ENCODE results near the gene ADAMTS6.

The ADAMTS6 gene

GRCh38 chr5:65482736-65483545, 1.2 kb upstream of the ADAMTS6 start:
- no peaks in the 10 kb centered on the region for H3K27me3 ChIP-seq (replicated peaks)
- H3K36me3 ChIP-seq (replicated peaks), result no peaks in the 10 kb centered on the region
- TF ChIP-seq, protein P1, sequence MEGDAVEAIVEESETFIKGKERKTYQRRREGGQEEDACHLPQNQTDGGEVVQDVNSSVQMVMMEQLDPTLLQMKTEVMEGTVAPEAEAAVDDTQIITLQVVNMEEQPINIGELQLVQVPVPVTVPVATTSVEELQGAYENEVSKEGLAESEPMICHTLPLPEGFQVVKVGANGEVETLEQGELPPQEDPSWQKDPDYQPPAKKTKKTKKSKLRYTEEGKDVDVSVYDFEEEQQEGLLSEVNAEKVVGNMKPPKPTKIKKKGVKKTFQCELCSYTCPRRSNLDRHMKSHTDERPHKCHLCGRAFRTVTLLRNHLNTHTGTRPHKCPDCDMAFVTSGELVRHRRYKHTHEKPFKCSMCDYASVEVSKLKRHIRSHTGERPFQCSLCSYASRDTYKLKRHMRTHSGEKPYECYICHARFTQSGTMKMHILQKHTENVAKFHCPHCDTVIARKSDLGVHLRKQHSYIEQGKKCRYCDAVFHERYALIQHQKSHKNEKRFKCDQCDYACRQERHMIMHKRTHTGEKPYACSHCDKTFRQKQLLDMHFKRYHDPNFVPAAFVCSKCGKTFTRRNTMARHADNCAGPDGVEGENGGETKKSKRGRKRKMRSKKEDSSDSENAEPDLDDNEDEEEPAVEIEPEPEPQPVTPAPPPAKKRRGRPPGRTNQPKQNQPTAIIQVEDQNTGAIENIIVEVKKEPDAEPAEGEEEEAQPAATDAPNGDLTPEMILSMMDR (IDR thresholded peaks at IDR 0.05; ENCODE audit: low read depth, low read length, missing control alignments), result no peak
- in situ Hi-C loops (cut with HindIII; ENCODE audit: low pct_ligation_motif_present, low sequenced_read_pairs), result no loop called here
- peak overlapping the region; percentile 97 for H3K27ac ChIP-seq
- H3K4me3 ChIP-seq (ENCODE audit: low read depth, low read length), result peak overlapping the region; percentile 75
- peak; percentile 60 for DNase-seq

DNA sequence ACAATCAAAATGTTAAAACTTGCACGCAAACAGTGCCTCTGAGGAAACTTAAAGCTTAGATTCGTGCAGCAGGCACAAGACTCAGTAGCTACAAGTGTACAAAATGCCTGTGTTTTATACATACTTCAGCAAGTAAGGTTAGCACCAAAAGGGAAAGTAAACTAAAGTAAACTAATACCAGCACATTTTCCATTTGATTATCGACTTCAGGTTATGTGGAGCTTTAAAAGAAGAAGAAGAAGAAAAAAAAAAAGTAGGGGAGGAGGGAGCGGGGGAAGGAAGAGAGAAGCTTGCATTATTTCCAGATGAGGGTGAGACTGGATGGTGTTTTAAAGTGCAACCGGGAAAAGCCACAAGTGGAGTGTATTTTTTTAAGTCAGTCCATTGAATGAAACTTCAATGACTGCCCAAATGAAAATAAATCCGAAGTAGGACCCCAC, 596 bp upstream of the ADAMTS6 start:
- DNase-seq, result peak; percentile 24
- Histone ChIP-seq H3K27ac (peak overlapping the region; percentile 97), H3K27me3 (replicated peaks) (no peaks in the 10 kb centered on the region), H3K4me3 (ENCODE audit: low read depth, low read length) (peak overlapping the region; percentile 75), H3K36me3 (replicated peaks) (no peaks in the 10 kb centered on the region)
- TF ChIP-seq, protein P1 (IDR thresholded peaks at IDR 0.05; ENCODE audit: low read depth, low read length, missing control alignments), result no peak
- in situ Hi-C loops (cut with HindIII; ENCODE audit: low pct_ligation_motif_present, low sequenced_read_pairs), result no loop called here

DNA sequence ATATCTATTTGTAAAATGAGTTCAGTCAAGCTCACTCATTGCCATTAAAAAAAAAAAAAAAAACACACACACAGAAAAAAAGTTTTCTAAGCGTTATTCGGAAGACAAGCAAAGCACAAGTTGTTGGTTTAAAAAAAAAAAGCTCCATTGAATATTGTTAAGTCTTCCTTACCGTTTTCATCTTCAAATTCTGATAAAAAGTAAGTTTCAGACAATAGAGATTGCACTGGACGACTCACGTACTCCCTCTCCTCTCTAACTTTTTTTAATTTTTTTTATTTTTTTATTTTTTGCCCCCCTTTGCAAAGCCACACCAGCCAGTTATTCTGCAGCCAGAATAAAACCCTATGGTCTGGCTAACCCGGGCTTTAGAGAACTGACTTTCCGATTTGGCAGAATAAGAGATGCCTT, 544 bp downstream of the ADAMTS6 start:
- TF ChIP-seq, protein P1 (IDR thresholded peaks at IDR 0.05; ENCODE audit: low read depth, low read length, missing control alignments), result no peak
- in situ Hi-C loops (cut with HindIII; ENCODE audit: low pct_ligation_motif_present, low sequenced_read_pairs), result no loop called here
- H3K27me3 ChIP-seq (replicated peaks), result no peaks in the 10 kb centered on the region
- H3K36me3 ChIP-seq (replicated peaks), result no peaks in the 10 kb centered on the region
- H3K4me3 ChIP-seq (ENCODE audit: low read depth, low read length), result peak overlapping the region; percentile 75
- peak overlapping the region; percentile 97 for H3K27ac ChIP-seq
- no peak for DNase-seq

GRCh38 chr5:65480306-65480865, 1.3 kb downstream of the ADAMTS6 start:
- Histone ChIP-seq H3K27ac (peak overlapping the region; percentile 97), H3K4me3 (ENCODE audit: low read depth, low read length) (peak overlapping the region; percentile 75), H3K36me3 (replicated peaks) (no peaks in the 10 kb centered on the region), H3K27me3 (replicated peaks) (no peaks in the 10 kb centered on the region)
- TF ChIP-seq, protein P1 (IDR thresholded peaks at IDR 0.05; ENCODE audit: low read depth, low read length, missing control alignments), result no peak
- in situ Hi-C loops (cut with HindIII; ENCODE audit: low pct_ligation_motif_present, low sequenced_read_pairs), result no loop called here
- DNase-seq, result peak; percentile 94

GRCh38 chr5:65479527-65479926, 2.2 kb downstream of the ADAMTS6 start:
- H3K4me3 ChIP-seq (ENCODE audit: low read depth, low read length), result peak overlapping the region; percentile 75
- TF ChIP-seq, protein P1 (IDR thresholded peaks at IDR 0.05; ENCODE audit: low read depth, low read length, missing control alignments), result no peak
- H3K27ac ChIP-seq, result peak overlapping the region; percentile 97
- no peak for DNase-seq
- in situ Hi-C loops (cut with HindIII; ENCODE audit: low pct_ligation_motif_present, low sequenced_read_pairs), result no loop called here
- H3K36me3 ChIP-seq (replicated peaks), result no peaks in the 10 kb centered on the region
- H3K27me3 ChIP-seq (replicated peaks), result no peaks in the 10 kb centered on the region

All from brain microvascular endothelial cell (primary cell).